NCI-H524 (cell line): Measurements from ENCODE around the gene TCF15.
"Not testable (repeated sequence)": the region's sequence is repeated elsewhere in the genome, so short reads cannot be mapped to it uniquely, and the experiment has no call there.

Experiments used
- DNase-seq, 2 experiments: peaks; one replicate each; lab custom pipeline; 2025; lab: John Stamatoyannopoulos, UW

TCF15 gene

DNA sequence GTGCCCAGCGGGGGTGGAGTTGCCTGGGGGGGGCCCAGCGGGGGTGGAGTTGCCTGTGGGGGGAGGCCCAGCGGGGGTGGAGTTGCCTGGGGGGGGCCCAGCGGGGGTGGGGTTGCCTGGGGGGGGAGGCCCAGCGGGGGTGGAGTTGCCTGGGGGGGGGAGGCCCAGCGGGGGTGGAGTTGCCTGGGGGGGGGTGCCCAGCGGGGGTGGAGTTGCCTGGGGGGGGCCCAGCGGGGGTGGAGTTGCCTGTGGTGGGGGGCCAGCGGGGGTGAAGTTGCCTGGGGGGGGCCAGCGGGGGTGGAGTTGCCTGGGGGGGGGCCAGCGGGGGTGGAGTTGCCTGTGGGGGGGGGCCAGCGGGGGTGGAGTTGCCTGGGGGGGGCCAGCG is 31.9 kb upstream of the TCF15 start:
- not testable (repeated sequence) for DNase-seq

- DNase-seq, result peak in 1 of 2 experiments; percentile 42
Measured at GRCh38 chr20:641516-641875, 31.4 kb upstream of the TCF15 start.

DNA sequence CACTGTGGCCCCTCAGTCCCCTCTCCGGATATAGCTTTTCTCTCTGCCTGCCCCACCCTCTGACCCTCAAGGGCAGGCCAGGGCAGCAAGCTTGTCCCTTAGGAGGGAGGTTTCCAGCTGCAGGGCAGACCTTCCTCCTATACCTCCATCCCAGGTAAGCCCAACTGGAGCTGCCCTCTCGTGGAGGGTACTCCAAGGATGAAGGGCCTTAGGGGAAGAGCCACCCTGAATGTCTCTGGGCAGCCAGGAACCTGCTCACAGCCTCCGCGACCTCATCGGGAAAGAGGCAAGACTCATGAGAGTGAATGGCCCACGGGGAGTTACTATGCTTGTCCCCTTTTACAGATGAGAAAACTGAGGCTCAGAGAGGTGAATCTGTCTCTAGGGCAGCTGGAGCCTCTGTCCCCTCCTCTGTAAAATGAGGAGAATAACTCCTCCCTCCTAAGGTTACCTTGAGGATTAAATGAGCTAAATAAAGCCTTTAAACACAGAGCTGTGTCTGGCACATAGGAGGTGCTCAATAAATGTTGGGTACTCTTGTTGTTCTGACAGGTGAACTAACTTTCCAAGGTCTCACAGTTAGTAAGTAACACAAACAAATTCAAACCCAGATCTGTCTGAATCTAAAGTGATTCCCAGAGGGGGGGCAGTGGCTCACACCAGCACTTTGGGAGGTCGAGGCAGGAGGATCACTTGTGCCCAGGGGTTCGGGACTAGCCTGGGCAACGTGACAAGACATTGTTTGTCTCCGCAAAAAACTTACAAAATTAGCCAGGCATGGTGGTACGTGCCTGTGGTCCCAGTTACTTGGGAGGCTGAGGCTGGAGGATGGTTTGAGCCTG is 30.8 kb upstream of the TCF15 start:
- DNase-seq, result no peak

DNA sequence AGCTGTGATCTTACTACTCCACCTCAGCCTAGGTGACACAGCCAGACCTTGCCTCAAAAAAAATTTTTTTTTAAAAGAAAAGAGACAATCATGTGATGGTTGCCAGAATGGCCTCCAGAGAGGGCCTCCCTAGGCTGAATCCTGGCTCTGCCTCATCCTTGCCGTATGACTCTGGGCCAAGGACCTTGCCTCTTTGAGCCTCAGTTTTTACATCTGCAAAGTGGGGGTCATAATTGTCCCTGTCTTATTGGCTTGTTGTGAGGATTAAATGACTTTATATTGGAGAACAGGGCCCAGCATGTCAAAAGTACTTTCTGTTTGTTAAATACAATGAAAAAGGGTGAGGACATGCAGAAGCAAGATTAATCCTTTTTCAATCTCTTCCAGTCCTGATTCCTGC is 28.5 kb upstream of the TCF15 start:
- no peak for DNase-seq

GRCh38 chr20:637559-637958 is 27.4 kb upstream of the TCF15 start:
- no peak for DNase-seq

- DNase-seq, result no peak
Measured at GRCh38 chr20:635893-636338, 25.8 kb upstream of the TCF15 start.

DNA sequence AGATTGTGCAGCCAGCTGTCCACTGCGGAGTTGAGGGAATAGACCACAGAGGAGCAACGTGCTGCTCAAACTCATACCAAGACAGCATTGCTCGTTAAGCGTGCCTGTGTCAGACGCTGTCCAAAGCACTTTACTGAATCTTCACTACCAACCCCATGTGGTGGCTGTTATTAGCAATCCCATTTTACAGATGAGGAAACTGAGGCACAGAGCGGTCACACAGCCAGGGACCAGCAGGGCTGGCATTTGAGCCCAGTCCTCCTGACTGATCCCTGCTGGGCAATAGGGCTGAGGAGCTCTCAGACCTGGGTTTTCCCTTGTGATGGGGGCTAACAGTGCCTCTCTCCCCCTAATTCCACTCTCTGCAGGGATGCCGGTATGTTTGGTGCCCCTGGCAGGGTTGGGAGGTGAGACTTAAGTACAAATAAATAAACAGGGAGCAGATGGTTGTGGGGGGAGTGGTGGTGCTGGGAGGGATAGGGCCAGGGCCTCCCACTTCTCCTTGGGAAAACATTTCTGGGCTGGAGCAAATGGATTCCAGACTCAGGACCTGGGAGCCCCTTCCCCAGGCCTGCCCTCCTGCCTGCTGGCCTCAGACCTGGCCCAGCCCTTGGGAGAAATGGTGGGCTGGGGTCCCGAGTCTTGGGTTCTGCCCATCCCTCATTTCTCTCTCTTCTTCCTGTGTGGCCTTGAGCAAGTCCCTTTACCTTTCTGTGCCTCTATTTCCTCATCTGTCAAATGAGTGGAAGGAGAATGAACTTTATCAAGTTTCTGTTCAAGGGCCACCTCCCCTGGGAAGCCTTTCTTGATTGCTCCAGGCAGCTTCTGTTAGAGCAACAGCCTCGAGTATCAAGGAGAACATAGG is 25.2 kb upstream of the TCF15 start:
- DNase-seq, result peak; percentile 54 to 66

- DNase-seq, result peak; percentile 79 to 92
Measured at GRCh38 chr20:634148-634925, 24.2 kb upstream of the TCF15 start.

GRCh38 chr20:631101-631500 is 21.0 kb upstream of the TCF15 start:
- DNase-seq, result no peak

DNA sequence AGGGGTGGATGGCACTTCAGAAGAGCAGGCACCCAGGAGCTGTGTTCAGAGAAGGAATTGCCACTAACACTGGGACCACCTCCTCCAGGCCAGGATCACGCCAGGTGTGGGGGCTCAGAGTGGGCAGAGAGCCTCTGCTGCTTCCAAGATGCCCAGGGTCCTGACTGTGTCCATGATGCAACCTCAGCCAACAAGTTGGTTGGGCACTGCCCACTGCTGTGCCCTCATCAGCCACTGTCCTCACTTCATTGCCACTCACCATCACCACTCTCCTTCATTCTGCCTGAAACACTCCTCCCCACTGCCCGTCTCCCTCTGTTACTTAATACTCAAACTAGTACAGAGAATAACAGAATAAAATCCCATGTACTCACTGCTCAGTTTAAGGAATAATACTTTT is 16.5 kb upstream of the TCF15 start:
- DNase-seq, result no peak

DNA sequence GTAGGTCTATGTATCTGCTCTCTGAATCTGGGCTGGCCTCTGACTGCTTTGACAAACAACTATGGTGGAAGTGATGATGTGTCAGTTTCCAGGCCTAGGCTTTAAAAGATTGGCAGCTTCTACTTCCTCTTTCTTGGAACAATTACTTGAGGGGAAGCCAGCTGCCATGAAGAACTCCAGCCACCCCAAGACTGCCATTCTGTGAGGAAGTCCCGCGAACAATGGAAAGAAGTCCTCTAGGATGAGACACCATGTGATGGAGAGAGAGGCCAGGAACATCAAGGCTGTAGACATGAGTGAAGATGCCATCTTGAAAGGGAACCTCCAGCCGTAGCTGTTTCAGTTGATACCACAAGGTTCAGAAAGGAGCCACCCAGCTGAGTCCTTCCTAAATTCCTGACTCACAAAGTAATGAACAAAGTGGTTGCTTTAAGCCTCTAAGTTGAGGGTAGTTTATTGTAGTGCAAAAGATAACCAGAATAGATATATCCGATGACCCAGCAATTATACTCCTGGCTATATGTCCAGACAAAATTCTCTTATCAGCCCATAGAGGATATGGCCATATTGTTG is 15.3 kb upstream of the TCF15 start:
- no peak for DNase-seq

GRCh38 chr20:623704-624103 is 13.6 kb upstream of the TCF15 start:
- no peak for DNase-seq

GRCh38 chr20:623021-623420 is 12.9 kb upstream of the TCF15 start:
- no peak for DNase-seq

GRCh38 chr20:622161-622560 is 12.1 kb upstream of the TCF15 start:
- no peak for DNase-seq

- no peak for DNase-seq
Measured at GRCh38 chr20:621125-621756, 11.1 kb upstream of the TCF15 start.

DNA sequence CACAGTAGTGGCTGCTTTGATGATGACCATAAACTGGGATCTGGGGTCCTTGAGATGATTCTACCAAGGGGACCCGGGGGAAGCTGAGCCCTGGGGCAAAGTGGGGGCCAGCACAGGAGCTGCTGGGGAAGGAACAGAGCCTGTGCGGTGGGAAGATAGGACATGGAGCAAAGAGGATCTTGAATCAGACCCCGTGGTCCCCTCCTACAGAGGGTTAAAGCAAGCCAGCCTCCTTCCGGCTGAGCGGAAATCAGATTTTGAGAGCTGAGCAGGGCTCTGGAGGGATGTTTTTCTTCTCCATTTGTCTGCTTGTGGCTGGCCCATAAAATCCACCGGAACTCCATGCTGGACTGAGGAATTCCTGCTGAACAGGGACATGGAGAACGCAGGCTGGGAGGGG is 10.1 kb upstream of the TCF15 start:
- no peak for DNase-seq

DNA sequence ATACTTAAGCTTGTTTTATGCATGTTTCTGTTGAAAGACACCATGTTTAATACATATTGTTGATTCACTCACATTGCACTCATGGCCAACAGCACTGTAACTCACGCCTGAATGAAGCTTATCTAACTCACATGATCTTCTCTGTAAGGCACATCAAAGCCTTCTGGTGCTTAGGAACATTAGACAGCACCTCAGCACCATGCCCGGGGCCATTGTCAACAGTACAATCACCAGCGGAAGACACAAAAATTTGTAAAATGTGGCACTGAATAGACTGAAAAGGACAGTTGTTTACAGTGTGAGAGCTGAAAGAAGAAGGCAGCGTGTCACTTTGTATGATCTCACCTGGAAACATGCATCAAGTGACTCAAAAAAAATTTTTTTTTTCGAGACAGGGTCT is 8.9 kb upstream of the TCF15 start:
- no peak for DNase-seq

DNA sequence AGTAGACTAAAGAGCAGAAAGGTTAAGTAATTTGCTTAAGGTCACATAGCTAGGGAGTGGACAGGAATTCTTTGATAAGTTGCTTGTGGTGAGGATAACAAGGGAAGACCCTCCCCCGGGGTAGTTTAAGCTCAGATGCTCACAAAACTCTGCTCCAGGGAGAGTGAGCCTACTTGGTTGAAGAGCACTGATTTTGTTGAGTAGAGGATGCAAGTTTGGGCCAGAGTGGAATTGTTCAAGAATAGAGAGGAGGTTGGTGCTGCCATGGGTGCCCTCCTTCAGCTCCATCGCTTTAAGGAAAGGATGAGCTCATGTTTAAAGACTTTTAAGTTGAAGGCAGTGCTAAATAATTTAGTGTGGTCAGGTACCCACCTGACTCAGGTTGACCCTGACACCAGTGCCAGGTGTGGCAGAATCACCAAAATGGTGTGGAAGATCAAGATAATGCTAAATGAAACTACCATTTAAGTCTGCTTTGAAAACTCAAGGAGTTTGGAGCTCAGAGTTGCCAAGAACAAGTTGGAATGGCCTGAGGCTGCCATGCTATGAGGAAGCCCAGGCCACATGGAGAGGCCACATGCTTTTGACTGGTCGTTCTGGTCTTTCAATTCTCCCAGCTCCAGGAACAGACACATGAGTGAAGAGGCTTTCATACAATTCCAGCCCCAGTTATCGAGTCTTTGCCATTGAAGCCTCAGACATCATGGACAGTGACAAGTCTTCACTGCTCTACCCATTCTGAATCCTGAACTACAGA is 8.0 kb upstream of the TCF15 start:
- DNase-seq, result no peak

GRCh38 chr20:615514-615913 is 5.4 kb upstream of the TCF15 start:
- DNase-seq, result no peak

DNA sequence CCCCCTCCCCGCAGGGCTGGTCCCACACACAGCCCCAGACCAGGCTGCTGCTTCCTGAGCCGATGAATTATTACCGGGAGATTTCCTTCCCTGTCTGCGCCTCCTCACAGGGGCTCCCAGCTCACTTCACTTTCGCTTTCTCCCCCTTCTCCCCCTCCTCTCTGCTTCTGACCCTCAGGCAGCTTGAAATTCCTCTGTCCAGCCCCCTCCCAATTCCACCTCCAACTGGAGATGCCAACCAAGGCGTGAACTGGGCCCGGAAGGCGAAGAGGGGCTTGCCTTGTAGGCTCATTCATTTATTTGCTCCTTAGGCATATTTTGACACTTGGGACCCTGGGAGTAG is 1.7 kb upstream of the TCF15 start:
- DNase-seq, result no peak
